LNCaP clone FGC (cell line): Measurements from ENCODE around the gene C3orf18.

Experiments used
- DNase-seq: peaks from one replicate; pipeline ENCODE4 v3.0.0-alpha.2; 2011; ENCODE audit warnings: low read depth
- H3K4me3 ChIP-seq: 2 replicates; pipeline ENCODE4 v1.5.1; 2011; ENCODE audit warnings: mild to moderate bottlenecking, low read depth, low read length, control low read depth
- CTCF ChIP-seq: IDR thresholded peaks from 2 replicates; pipeline ENCODE4 v1.5.1; 2012; ENCODE audit warnings: mild to moderate bottlenecking; ENCODE audit not compliant: control insufficient read depth, insufficient read depth; ENCODE audit errors: extremely low read depth

The C3orf18 gene

GRCh38 chr3:50611464-50612233, 44.1 kb upstream of the C3orf18 start, which contains the start of gene CISH:
TSS of gene CISH (minus strand) at chr3:50611774. CDS start at chr3:50611650, 124 bp downstream.
- peak within 1 kb of the TSS; percentile 65 for H3K4me3 ChIP-seq
- peak; percentile 56 for DNase-seq
- TF ChIP-seq CTCF: no peak

GRCh38 chr3:50610992-50611463, 43.5 kb upstream of the C3orf18 start:
- no peak for TF ChIP-seq CTCF
- DNase-seq: no peak
- H3K4me3 ChIP-seq: peak overlapping the region; percentile 65

GRCh38 chr3:50610181-50610971, 42.8 kb upstream of the C3orf18 start:
- H3K4me3 ChIP-seq: peak overlapping the region; percentile 65
- TF ChIP-seq CTCF: no peak
- DNase-seq: no peak

GRCh38 chr3:50609763-50610085, 42.2 kb upstream of the C3orf18 start:
- DNase-seq: no peak
- no peak overlapping the region for H3K4me3 ChIP-seq
- TF ChIP-seq CTCF: no peak

GRCh38 chr3:50609071-50609762, 41.7 kb upstream of the C3orf18 start:
- no peak for DNase-seq
- H3K4me3 ChIP-seq: no peak overlapping the region
- no peak for TF ChIP-seq CTCF

GRCh38 chr3:50608278-50608677, 40.7 kb upstream of the C3orf18 start:
- DNase-seq: no peak
- no peak overlapping the region for H3K4me3 ChIP-seq
- no peak for TF ChIP-seq CTCF
